HG02840 (cell line): ENCODE measurements around the gene B4GALT5.
"Not testable (repeated sequence)": the region's sequence is repeated elsewhere in the genome, so short reads cannot be mapped to it uniquely, and the experiment has no call there.

Source experiments
- ATAC-seq: cut with Tn5 transposase; IDR thresholded peaks from one replicate; pipeline ENCODE4 v1.9.1; 2021; ENCODE audit warnings: mild to moderate bottlenecking, moderate library complexity, moderate number of reproducible peaks; ENCODE audit not compliant: unreplicated experiment, low FRiP score

B4GALT5 gene

DNA sequence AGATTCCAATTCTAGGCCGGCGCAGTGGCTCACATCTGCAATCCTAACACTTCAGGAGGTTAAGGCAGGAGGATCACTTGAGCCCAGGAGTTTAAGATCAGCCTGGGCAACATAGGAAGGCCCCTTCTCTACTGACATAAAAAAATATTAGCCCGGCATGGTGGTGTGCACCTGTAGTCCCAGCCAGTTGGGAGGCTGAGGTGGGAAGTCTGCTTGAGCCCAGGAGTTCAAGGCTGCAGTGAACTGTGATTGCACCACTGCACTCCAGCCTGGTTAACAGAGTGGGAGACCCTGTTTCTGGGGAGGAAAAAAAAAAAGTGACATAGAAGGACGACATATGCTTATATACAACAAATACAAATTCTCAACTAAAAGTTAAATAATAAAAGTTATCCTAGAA is 30.9 kb downstream of the B4GALT5 start:
- ATAC-seq = no peak

DNA sequence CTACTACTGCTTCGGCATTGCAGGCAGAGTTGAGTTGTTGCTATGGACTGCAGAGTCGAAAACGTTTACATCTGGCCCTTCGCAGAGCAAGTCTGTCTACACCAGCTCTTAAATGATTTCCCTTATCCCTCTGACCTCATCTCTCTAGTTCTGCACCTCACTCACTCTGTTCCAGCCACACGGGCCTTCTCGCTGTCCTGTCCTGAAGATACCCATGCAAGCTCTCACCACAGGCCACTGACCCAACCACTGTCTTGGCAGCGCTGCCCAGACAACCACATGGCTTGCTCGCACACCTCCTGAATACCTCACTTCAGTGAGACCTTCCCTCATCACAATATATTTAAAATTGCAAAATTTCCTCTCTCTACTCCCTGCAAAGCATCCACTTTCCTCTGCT is 31.4 kb downstream of the B4GALT5 start:
- ATAC-seq = no peak

DNA sequence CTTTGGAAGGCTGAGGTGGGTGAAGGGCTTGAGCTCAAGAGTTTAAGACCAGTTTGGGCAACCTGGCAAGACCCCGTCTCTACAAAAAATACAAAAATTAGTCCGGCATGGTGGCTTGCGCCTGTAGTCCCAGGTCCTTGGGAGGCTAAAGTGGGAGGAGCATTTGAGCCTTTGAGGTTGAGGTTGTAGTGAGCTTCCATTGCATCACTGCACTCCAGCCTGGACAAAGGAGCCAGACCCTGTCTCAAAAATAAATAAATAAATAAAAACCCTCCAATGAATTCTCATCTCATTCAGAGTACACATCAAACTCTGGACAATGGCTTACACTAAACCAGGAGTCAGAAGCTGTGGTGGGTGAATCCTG is 31.8 kb downstream of the B4GALT5 start:
- ATAC-seq = no peak

DNA sequence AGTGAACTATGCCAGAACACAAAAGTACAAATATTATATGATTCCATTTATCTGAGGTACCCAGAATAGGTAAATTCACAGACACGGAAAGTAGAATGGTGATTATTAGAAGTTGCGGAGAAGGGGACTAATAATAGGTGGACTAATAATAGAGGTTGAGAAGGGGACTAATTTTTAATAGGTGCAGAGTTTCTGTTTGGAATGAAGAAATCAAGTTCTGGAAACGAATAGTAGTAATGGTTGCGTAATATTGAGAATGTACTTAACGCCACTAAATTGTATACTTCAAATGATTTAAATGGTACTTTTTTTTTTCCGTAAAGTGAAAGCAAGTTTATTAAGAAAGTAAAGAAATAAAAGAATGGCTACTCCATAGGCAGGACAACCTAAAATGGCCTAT is 33.2 kb downstream of the B4GALT5 start:
- ATAC-seq = no peak

DNA sequence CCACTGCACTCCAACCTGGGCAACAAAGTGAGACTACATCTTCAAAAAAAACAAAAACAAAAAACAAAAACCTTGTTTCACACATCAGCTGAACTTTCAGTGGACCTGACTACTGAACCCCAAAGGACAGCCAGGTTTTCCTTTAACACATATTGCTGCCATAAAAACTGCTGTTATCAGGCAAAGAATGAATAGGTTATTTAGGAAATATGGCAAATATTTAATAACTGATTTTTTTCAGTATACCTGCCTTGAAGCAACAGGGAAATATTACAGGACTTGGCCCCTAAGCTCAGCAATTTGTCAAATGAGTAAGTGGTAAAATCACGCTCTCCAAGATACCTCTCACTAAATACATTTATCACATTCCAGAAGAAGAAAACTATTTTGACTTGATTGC is 34.0 kb downstream of the B4GALT5 start:
- ATAC-seq = no peak

DNA sequence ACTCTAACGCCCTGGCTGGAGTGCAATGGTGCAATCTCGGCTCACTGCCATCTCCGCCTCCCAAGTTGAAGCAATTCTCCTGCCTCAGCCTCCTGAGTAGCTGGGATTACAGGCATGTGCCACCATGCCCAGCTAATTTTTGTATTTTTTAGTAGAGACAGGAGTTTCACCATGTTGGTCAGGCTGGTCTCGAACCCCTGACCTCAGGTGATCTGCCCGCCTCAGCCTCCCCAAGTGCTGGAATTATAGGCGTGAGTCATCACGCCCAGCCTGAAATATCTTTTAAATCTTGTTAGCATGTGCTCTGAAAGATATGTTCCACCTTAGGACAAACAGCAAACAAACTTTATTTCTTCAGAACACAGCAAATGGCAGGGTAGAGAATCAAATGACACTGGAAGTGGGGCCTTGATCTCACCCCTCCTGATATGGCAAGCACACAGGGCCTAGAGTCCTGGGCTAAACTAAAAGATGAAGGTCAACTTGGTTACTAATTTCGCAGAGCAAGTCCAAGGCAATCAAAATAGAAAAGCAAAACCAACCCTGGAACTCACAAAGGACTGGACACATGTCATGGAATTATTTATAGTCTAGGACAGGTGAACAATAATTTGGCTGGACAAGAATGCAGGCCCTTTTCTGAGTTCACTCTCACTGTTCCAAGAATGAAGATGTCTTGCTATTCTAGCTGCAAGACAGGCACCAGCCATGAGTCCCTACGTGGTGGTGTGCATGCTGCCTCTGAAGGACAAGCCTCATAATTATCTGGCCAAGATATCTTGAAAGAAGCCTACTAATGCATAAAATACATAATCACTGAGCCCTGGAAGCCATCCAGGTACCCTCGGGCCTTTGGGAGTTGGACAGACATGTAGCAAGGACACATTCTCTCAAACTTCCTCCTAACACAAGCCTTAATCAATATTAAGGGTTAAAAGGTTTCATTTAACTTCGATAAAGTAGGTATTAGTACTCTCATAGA is 35.6 kb downstream of the B4GALT5 start:
- ATAC-seq = no peak

DNA sequence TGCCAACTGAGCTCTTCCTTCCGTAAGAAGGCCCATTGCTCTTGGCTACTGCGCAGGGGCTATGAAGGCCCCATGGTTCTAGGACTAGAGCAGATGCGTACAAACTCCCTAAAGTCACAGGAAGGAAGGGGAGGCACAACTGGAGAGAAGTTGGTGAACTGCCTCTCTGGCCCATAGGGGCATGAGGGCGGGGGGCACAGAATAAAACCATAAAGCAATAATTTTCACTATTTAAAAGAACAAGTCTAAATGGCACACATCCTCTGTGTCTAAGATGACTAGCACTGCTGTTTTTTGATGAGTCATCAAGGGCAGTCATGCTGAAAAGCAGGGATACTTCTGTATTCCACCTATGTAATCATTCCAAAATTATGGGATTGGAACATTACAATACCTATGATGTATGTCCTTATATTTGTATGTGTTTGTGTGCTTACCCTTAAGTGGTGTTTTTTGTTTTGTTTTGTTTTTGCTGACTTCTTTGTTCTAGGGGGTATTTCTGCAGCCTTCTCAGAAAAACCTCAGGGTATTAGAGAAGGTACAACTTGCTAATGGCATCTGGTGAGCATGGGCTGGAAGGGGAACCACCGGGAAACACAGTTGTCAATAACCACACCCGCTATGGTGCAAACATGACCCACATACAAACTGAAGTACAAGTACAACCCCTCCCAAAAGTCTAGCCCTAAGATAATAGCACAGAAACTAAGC is 36.9 kb downstream of the B4GALT5 start:
- peak; percentile 47 for ATAC-seq

DNA sequence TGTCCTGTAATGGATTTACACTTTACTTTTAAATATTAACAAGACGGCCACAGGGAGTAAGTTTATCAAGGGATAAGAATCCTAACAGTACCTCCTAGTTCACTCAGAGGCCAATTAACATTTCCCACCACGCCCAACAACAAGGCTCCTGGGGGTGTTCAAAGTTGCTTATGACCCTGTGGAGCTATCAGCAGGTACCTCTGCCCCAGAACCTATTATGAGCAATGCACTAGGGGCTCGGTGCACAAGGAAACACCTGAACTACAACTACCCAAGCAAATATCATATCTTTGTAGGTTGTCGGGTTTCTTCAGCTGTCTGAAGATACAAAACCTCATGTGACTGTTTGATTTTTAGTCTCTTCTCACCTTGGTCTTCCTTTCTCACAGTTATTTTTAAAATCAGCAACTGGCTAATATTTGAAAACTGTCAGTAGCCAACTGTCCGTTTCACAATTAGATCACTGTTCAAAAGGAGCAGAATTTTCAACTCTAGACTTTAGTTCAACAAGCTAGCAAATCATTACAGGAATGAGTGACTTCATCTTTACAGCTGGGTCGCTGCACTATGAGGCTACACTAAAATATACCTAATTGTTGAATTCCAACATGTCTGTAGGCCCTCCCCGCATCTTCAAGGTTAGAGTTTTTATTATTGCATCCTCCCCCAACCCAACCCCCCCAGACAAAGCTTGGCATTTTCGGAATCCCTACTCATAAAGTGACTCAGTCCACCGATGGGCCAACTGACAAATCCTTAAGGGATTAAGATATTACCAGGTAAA is 38.1 kb downstream of the B4GALT5 start:
- ATAC-seq = no peak

DNA sequence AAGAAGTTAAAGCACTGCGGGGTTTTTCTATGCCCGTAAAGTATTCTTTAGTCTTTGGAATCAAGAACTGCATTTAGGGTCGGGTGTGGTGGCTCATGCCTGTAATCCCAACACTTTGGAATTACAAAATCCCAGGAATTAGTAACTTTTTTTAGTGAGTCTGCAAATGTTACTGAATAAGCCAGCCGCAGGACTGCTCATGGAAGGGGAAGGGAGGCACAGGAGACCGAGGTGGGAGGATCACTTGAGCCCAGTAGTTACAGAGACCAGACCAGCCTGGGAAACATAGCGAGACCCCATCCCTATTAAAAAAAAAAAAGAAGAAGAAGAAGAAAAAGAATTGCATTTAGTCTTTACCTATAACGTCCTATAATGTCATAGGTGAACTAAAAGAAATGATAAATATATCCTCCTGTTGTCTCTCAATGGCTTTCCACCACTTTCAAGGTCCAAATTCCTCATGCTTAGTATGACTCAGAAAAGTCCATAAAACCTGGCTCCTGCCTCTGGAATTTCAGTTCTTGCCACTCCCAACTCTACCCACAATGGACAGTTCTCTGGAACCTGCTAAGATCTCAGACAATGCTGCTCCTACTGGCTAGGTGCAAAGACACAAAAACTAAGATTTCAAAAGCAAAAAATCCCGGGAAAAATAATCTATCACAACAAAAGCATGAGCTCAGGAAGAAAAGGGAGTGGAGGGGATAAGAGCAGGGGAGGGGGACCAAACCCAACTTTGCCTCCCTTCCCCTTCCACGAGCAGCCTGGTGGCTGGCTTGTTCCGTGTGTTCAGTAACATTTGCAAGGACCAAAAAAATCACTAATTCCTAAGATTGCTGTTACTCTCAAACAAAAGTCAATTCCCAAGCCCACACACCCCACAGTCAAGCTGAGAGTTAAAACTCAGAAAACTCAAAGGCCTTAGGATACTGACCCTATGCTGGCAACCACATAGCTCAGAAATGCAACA is 39.0 kb downstream of the B4GALT5 start:
- ATAC-seq = no peak

DNA sequence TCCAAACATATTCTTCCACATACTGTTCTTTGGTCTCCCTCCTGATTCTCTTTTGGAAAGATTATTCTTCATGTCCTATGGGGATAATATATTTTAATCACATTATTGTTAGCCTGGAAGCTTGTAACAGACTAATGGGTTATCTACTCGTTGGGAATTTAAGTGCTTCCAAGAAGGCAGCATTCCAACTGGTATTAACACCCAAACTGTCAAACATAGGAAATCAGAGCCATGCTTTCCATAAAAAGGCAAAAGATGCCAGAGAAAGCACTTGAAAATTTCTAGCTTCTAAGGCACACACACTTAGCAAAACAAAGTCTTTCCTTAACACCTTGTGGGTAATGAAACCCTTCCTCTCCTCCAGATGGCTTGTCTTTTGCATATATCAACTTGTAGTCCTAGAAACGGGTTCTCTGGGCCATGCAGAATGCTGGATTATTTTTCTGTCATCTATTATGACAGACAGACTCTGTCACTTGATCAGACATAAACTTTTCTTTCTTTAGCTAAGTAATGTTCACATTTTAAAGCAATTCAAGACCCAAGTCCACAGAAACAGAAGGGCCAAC is 41.5 kb downstream of the B4GALT5 start:
- no peak for ATAC-seq

DNA sequence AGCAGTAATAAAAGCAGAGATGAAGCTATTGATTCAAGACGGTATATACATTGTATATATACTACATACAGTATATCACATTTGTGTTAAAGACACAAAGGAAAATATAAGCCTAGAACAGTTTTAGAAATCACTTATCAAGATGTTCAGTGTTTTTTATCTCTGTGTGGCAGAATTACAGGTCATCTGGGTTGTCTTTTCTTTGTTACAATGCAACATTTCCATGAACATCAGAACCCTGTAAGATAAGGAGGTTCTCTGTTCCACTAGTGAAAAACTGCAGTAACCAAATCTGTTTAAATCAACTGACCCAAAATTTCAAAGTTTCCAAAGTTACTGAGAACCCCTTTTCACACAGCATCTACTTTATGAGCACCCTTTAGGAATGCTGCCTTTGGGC is 42.2 kb downstream of the B4GALT5 start:
- no peak for ATAC-seq

DNA sequence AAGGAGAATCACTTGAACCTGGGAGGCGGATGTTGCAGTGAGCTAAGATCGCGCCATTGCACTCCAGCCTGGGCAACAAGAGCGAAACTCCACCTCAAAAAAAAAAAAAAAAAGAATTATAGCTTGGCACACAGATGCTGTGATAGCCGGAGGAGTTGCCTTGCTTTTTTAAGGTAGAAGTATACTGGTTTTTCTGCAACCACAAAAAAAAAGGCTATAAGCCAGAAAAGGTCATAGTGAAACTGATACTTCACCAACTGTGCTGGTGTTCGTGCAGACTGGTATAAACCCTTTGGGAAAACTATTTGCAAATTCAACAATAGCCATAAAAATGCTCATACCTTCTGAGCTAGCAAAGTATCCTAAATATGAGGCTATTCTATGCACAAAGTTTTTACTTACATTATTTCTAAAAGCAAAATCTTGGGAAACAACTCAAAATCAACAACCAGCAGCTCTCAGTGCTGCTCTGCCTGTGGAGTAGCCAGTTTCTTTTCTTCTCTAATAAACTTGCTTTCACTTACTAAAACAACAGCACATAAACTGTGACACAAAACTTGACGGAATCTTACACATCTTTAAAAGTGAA is 44.0 kb downstream of the B4GALT5 start:
- no peak for ATAC-seq

DNA sequence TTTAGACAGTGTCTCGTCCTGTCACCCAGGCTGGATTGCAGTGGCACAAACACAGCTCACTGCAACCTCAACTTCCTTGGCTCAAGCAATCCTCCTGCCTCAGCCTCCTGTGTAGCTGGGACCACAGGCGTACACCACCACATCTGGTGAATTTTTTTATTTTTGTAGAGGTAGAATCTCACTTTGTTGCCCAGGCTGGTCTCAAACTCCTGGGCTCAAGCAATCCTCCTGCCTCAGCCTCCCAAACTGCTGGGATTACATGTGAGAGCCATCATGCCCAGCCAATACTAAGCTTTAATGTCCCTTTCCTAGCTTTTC is 44.8 kb downstream of the B4GALT5 start:
- not testable (repeated sequence) for ATAC-seq

DNA sequence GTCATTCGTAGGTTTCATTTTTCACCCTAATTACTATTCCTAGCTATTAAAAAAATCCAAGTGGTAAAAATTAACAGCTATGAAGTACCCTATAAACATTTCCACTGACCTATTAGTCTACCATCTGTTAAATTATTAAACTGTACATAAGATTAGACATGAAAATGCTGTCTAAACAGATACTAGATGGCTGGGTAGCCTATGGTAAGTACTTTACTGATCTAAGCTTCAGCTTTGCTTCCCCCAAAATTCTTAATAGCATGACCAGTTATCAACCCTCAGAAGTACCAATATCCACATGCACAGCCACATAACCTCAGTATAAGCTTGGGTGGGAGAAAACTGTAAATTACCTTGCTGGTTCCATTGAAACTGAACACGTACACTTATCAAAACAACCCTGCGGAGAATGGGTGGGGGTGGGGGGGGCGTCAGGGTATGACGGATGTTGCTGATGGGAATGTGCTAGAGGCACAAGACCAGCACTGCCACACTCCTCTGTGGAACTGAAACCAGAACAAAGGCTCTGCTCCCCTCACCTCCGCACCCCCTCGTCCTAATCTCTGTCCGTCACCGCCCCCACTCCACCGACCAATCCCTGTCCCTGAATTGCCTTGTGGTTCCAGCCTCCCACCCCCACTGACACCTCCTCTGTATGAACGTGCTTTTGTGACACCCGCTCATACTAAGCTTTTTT is 45.3 kb downstream of the B4GALT5 start:
- peak; percentile 51 for ATAC-seq

DNA sequence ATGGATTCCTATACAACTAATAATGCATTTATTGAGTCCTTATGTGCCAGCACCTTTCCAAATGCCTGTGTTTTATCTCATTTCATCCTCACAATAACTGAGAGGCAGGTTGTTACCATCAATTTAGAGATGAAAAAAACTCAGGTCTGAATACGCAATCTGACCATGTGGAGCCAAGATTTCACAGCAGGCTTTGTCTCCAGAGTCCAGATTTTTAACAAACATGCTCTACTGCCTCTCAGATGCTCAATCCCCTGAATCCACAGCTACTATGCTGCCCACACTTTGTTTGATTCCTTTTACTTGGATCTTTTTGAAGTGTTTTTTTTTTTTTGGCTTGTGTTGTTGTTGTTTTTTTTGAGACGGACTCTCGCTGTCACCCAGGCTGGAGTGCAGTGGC is 46.8 kb downstream of the B4GALT5 start:
- no peak for ATAC-seq

DNA sequence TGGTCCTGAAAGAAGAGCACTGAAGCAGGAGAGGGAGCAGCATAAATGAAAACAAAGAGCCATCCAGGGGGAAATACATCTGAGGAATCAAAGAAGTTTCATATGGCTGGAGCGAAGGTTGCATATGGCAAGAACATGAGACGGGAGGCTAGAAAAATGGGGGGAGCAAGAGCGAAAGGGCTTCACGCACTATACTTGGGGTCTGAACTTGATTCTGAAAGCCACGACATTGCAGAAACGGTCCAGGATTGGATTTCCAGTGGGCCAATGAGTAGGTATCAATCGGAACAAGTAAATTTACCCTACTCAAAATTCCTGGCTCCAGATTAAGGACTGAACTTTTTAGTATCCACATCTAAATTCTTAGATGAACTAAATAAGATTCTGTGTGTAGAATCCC is 47.9 kb downstream of the B4GALT5 start:
- no peak for ATAC-seq

DNA sequence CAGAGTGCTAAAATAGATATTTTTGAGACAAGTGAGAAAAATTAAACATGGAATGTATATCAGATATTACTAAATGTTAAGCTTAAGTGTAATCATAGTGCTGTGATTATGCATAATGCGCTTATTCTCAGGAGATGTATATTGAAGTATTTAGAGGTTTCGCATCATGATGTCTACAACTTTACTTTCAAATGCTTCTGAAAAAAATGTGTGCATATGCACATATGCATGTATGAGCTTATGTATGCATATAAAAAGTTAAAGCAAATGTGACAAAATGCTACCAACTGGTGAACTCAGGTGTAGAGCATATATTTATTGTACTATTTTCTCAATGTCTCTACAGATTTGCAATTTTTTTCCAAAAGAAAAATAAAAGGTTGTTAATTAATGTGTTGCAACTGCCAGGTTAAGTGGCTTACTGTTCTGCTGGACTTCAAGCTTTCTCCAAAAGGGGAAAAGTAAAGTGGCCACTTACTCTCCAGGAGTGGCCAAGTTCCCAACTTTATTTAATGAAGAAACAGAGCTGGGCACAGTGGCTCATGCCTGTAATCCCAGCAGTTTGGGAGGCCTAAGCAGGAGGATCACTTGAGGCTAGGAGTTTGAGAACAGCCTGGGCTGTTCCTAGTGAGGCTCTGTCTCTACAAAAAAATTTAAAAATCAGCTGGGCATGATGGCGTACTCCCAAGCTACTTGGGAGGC is 48.9 kb downstream of the B4GALT5 start:
- ATAC-seq = no peak

DNA sequence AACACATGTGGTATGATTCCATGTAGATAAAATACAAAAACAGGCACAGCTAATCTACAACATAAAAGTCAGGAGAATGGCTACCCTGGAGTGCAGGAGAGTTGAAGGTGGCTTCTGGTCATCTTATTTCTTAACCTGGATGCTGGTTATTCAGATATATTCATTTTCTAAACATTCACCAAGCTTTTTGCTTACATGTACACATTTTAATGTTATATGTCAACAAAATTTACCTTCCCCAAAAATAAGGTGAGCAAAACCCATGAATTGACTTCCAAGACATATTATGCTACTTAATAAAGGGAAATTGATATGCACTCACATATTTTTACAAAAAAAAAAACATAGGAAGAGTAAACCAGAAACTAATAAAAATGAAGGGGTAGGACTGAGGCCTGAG is 50.6 kb downstream of the B4GALT5 start:
- no peak for ATAC-seq
